Measurements from ENCODE around the gene NEU3.
A peak's percentile ranks its signal among the peaks of the same experiment; 100 is the strongest.
"Not testable (repeated sequence)": the region's sequence is repeated elsewhere in the genome, so short reads cannot be mapped to it uniquely, and the experiment has no call there.

NEU3 gene

GRCh38 chr11:75029836-75030631, 41.3 kb downstream of the NEU3 start:
- no peak overlapping the region for H3K9ac ChIP-seq (ENCODE audit: low read length)
- H3K9me3 ChIP-seq (ENCODE audit: control insufficient read depth, low read length): no peaks in the 10 kb centered on the region
- H3K4me3 ChIP-seq (ENCODE audit: low read length): no peak overlapping the region
- H3K4me1 ChIP-seq (ENCODE audit: control insufficient read depth, insufficient read depth, low read length): peaks cover 14% of the 10 kb centered on the region
- no peaks in the 10 kb centered on the region for H3K36me3 ChIP-seq (ENCODE audit: control insufficient read depth, insufficient read depth, low read length, severe bottlenecking)
- no peaks in the 10 kb centered on the region for H3K27me3 ChIP-seq (replicated peaks; ENCODE audit: control insufficient read depth, insufficient read depth, low read length)
- DNase-seq (ENCODE audit: low read depth): no peak

- H3K9me3 ChIP-seq (ENCODE audit: control insufficient read depth, low read length): no peaks in the 10 kb centered on the region
- H3K36me3 ChIP-seq (ENCODE audit: control insufficient read depth, insufficient read depth, low read length, severe bottlenecking): no peaks in the 10 kb centered on the region
- peaks cover 14% of the 10 kb centered on the region for H3K4me1 ChIP-seq (ENCODE audit: control insufficient read depth, insufficient read depth, low read length)
- DNase-seq (ENCODE audit: low read depth): peak; percentile 43
- no peaks in the 10 kb centered on the region for H3K27me3 ChIP-seq (replicated peaks; ENCODE audit: control insufficient read depth, insufficient read depth, low read length)
- H3K9ac ChIP-seq (ENCODE audit: low read length): no peak overlapping the region
- H3K4me3 ChIP-seq (ENCODE audit: low read length): no peak overlapping the region
Observed at GRCh38 chr11:75031224-75031753, 42.6 kb downstream of the NEU3 start.

- Histone ChIP-seq H3K9me3 (ENCODE audit: control insufficient read depth, low read length) (no peaks in the 10 kb centered on the region), H3K27me3 (replicated peaks; ENCODE audit: control insufficient read depth, insufficient read depth, low read length) (no peaks in the 10 kb centered on the region), H3K36me3 (ENCODE audit: control insufficient read depth, insufficient read depth, low read length, severe bottlenecking) (no peaks in the 10 kb centered on the region), H3K4me1 (ENCODE audit: control insufficient read depth, insufficient read depth, low read length) (peaks cover 14% of the 10 kb centered on the region), H3K9ac (ENCODE audit: low read length) (no peak overlapping the region), H3K4me3 (ENCODE audit: low read length) (no peak overlapping the region)
- peak; percentile 75 for DNase-seq (ENCODE audit: low read depth)
Observed at GRCh38 chr11:75031771-75032549, 43.2 kb downstream of the NEU3 start.

GRCh38 chr11:75032550-75032935, 43.8 kb downstream of the NEU3 start:
- Histone ChIP-seq H3K4me1 (ENCODE audit: control insufficient read depth, insufficient read depth, low read length) (peaks cover 14% of the 10 kb centered on the region), H3K9ac (ENCODE audit: low read length) (no peak overlapping the region), H3K36me3 (ENCODE audit: control insufficient read depth, insufficient read depth, low read length, severe bottlenecking) (no peaks in the 10 kb centered on the region), H3K4me3 (ENCODE audit: low read length) (no peak overlapping the region), H3K9me3 (ENCODE audit: control insufficient read depth, low read length) (no peaks in the 10 kb centered on the region), H3K27me3 (replicated peaks; ENCODE audit: control insufficient read depth, insufficient read depth, low read length) (no peaks in the 10 kb centered on the region)
- no peak for DNase-seq (ENCODE audit: low read depth)

DNA sequence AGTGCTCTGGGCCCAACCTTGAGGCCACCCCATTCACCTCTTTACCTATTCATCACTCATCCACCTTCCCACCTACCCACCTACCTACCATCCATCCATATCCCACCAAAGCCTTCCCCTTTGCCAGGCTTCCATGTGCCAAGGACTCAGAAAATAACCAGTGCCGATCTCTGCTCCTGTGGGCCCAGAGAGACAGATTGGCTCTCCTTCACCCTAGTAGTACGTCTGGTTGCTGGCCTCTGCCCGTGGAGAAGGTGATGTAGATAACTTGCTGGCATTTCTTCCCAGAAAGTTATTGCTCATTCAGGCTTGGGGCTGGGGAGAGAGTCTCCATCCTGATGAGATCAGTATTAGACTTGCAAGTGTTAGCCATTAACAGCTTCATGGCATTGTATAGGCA, 45.2 kb downstream of the NEU3 start:
- Histone ChIP-seq H3K4me1 (ENCODE audit: control insufficient read depth, insufficient read depth, low read length) (peaks cover 10% of the 10 kb centered on the region), H3K4me3 (ENCODE audit: low read length) (no peak overlapping the region), H3K9me3 (ENCODE audit: control insufficient read depth, low read length) (no peaks in the 10 kb centered on the region), H3K36me3 (ENCODE audit: control insufficient read depth, insufficient read depth, low read length, severe bottlenecking) (no peaks in the 10 kb centered on the region), H3K9ac (ENCODE audit: low read length) (no peak overlapping the region), H3K27me3 (replicated peaks; ENCODE audit: control insufficient read depth, insufficient read depth, low read length) (no peaks in the 10 kb centered on the region)
- DNase-seq (ENCODE audit: low read depth): no peak

GRCh38 chr11:75035256-75035655, 46.5 kb downstream of the NEU3 start:
- DNase-seq (ENCODE audit: low read depth): no peak
- Histone ChIP-seq H3K9ac (ENCODE audit: low read length) (no peak overlapping the region), H3K4me1 (ENCODE audit: control insufficient read depth, insufficient read depth, low read length) (peaks cover 10% of the 10 kb centered on the region), H3K4me3 (ENCODE audit: low read length) (no peak overlapping the region), H3K36me3 (ENCODE audit: control insufficient read depth, insufficient read depth, low read length, severe bottlenecking) (no peaks in the 10 kb centered on the region), H3K9me3 (ENCODE audit: control insufficient read depth, low read length) (no peaks in the 10 kb centered on the region), H3K27me3 (replicated peaks; ENCODE audit: control insufficient read depth, insufficient read depth, low read length) (no peaks in the 10 kb centered on the region)

GRCh38 chr11:75035911-75036565, 47.3 kb downstream of the NEU3 start:
- no peak overlapping the region for H3K9ac ChIP-seq (ENCODE audit: low read length)
- no peak overlapping the region for H3K4me3 ChIP-seq (ENCODE audit: low read length)
- DNase-seq (ENCODE audit: low read depth): peak; percentile 17

DNA sequence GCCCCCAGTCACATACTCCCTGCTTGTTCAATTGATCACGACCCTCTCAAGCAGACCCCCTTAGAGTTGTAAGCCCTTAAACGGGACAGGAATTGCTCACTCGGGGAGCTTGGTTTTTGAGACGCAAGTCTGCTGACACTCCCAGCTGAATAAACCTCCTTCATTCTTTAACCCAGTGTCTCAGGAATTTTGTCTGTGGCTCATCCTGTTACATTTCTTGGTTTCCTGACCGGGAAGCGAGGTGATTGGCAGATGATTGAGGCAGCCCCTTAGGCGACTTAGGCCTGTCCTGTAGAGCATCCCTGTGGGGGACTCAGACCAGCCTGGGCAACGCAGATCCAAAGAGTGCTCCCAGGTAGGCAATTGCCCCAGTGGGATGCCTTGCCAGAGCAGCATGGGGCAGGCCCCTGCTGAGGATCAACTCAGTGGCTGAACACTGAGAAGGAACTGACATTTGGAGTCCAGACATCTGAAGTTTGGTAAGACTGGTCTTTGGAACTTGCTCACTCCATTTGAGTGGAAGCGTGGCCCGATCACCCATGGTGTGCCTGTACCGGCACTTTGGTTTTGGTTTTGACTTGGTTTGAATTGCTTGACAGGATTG, 51.5 kb downstream of the NEU3 start:
- no peak overlapping the region for H3K9ac ChIP-seq (ENCODE audit: low read length)
- H3K27me3 ChIP-seq (replicated peaks; ENCODE audit: control insufficient read depth, insufficient read depth, low read length): no peaks in the 10 kb centered on the region
- DNase-seq (ENCODE audit: low read depth): no peak
- H3K9me3 ChIP-seq (ENCODE audit: control insufficient read depth, low read length): no peaks in the 10 kb centered on the region
- no peaks in the 10 kb centered on the region for H3K36me3 ChIP-seq (ENCODE audit: control insufficient read depth, insufficient read depth, low read length, severe bottlenecking)
- no peak overlapping the region for H3K4me3 ChIP-seq (ENCODE audit: low read length)
- H3K4me1 ChIP-seq (ENCODE audit: control insufficient read depth, insufficient read depth, low read length): no peaks in the 10 kb centered on the region

More at GRCh38 chr11:75035911-75036565, 47.3 kb downstream of the NEU3 start:
- Histone ChIP-seq H3K27me3 (replicated peaks; ENCODE audit: control insufficient read depth, insufficient read depth, low read length) (no peaks in the 10 kb centered on the region), H3K4me1 (ENCODE audit: control insufficient read depth, insufficient read depth, low read length) (peaks cover 8% of the 10 kb centered on the region), H3K9me3 (ENCODE audit: control insufficient read depth, low read length) (no peaks in the 10 kb centered on the region), H3K36me3 (ENCODE audit: control insufficient read depth, insufficient read depth, low read length, severe bottlenecking) (no peaks in the 10 kb centered on the region)

- H3K4me1 ChIP-seq (ENCODE audit: control insufficient read depth, insufficient read depth, low read length): no peaks in the 10 kb centered on the region
- no peak for DNase-seq (ENCODE audit: low read depth)
- H3K9me3 ChIP-seq (ENCODE audit: control insufficient read depth, low read length): no peaks in the 10 kb centered on the region
- no peak overlapping the region for H3K4me3 ChIP-seq (ENCODE audit: low read length)
- no peaks in the 10 kb centered on the region for H3K27me3 ChIP-seq (replicated peaks; ENCODE audit: control insufficient read depth, insufficient read depth, low read length)
- H3K9ac ChIP-seq (ENCODE audit: low read length): no peak overlapping the region
- H3K36me3 ChIP-seq (ENCODE audit: control insufficient read depth, insufficient read depth, low read length, severe bottlenecking): no peaks in the 10 kb centered on the region
Observed at GRCh38 chr11:75041263-75041662, 52.5 kb downstream of the NEU3 start.

DNA sequence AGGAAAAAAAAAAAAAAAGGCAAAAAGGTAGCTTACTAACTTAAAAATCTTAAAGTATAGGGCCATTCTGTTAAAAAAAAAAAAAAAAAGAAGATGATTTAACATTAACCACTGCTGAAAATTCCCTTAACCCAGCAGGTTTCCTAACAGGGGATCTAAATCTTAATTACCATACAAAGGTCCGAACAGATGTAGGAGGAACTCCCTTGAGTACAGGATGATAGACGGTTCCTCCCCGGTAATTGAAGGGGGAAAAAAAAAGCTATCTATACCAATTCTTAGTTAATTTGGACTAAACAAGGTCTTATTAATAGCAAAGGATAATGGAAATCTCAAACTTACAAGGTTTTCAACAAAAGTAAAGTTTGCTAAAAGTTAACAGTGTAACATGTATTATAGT, 53.1 kb downstream of the NEU3 start:
- H3K4me3 ChIP-seq (ENCODE audit: low read length); H3K9ac ChIP-seq (ENCODE audit: low read length); H3K36me3 ChIP-seq (ENCODE audit: control insufficient read depth, insufficient read depth, low read length, severe bottlenecking); H3K4me1 ChIP-seq (ENCODE audit: control insufficient read depth, insufficient read depth, low read length); DNase-seq (ENCODE audit: low read depth); H3K9me3 ChIP-seq (ENCODE audit: control insufficient read depth, low read length); H3K27me3 ChIP-seq (replicated peaks; ENCODE audit: control insufficient read depth, insufficient read depth, low read length): not testable (repeated sequence)
